WTC11 (cell line): ENCODE measurements around the gene SYCP3. TPM values are rescaled to one million over a fixed set of nuclear protein-coding genes. Genes with fewer than 3 reads are reported as not detected.

Experiments
- ATAC-seq: fragments of 200-7000 bp; cut with Tn5 transposase; 2 replicates; pipeline ENCODE4 v1.10.0; 2021; ENCODE audit warnings: mild to moderate bottlenecking, moderate library complexity
- CTCF ChIA-PET: fragments of 300-600 bp; sonication (Branson Sonifier 250); formaldehyde crosslinking; loops from one replicate; lab custom pipeline; 2021; ENCODE audit warnings: antibody characterized with exemption; lab: Charles Lee
- POLR2A ChIA-PET: fragments of 350-600 bp; sonication (Branson Sonifier 250); formaldehyde crosslinking; loops from one replicate; lab custom pipeline; 2021; ENCODE audit warnings: antibody characterized with exemption; lab: Charles Lee
- DNase-seq: peaks from one replicate; pipeline ENCODE4 v3.0.0; 2021; ENCODE audit warnings: low spot score
- H3K27ac Mint-ChIP-seq: 2 replicates; pipeline ENCODE4 v1.8.0; 2021; ENCODE audit warnings: mixed read lengths
- H3K27me3 Mint-ChIP-seq: 2 replicates; pipeline ENCODE4 v1.8.0; 2021; ENCODE audit warnings: low read depth, mild to moderate bottlenecking, moderate library complexity, mixed read lengths
- H3K36me3 Mint-ChIP-seq: 2 replicates; pipeline ENCODE4 v1.8.0; 2021; ENCODE audit warnings: mixed read lengths
- H3K4me1 Mint-ChIP-seq: 2 replicates; pipeline ENCODE4 v1.8.0; 2022; ENCODE audit warnings: mixed read lengths
- H3K4me3 Mint-ChIP-seq: 2 replicates; pipeline ENCODE4 v1.8.0; 2021; ENCODE audit warnings: mild to moderate bottlenecking, moderate library complexity, mixed read lengths
- H3K9me3 Mint-ChIP-seq: 2 replicates; pipeline ENCODE4 v1.8.0; 2021; ENCODE audit warnings: mixed read lengths
- CREB1 ChIP-seq: sonication (generic); formaldehyde crosslinking; IDR thresholded peaks from 2 replicates; pipeline ENCODE4 v1.8.0; 2023; ENCODE audit warnings: mild to moderate bottlenecking, missing genetic modification reagents
- ELF4 ChIP-seq: sonication (generic); formaldehyde crosslinking; IDR thresholded peaks from 2 replicates; pipeline ENCODE4 v1.8.1; 2022; ENCODE audit warnings: low read depth, mild to moderate bottlenecking, moderate library complexity, missing genetic modification reagents
- ESRRA ChIP-seq: sonication (generic); formaldehyde crosslinking; IDR thresholded peaks from 2 replicates; pipeline ENCODE4 v1.8.1; 2022; ENCODE audit warnings: mild to moderate bottlenecking, missing genetic modification reagents, borderline replicate concordance
- GABPB1 ChIP-seq: sonication (generic); formaldehyde crosslinking; IDR thresholded peaks from 2 replicates; pipeline ENCODE4 v1.8.1; 2023; ENCODE audit warnings: mild to moderate bottlenecking, missing genetic modification reagents
- GTF2I ChIP-seq: fragments of 250-450 bp; sonication (Bioruptor Pico); conservative IDR thresholded peaks from 2 replicates; pipeline ENCODE4 v1.4.0; 2021; ENCODE audit warnings: mild to moderate bottlenecking
- IRF2 ChIP-seq: sonication (generic); formaldehyde crosslinking; IDR thresholded peaks from 2 replicates; pipeline ENCODE4 v1.8.0; 2022; ENCODE audit warnings: low read depth, missing genetic modification reagents, borderline replicate concordance
- KAT7 ChIP-seq: sonication (generic); formaldehyde crosslinking; IDR thresholded peaks from 2 replicates; pipeline ENCODE4 v1.8.1; 2023; ENCODE audit warnings: missing genetic modification reagents, mild to moderate bottlenecking, borderline replicate concordance
- NFYB ChIP-seq: sonication (generic); formaldehyde crosslinking; conservative IDR thresholded peaks from 2 replicates; pipeline ENCODE4 v1.8.0; 2022; ENCODE audit warnings: low read depth, missing genetic modification reagents
- NR1H2 ChIP-seq: sonication (generic); formaldehyde crosslinking; IDR thresholded peaks from 2 replicates; pipeline ENCODE4 v1.9.0; 2021; ENCODE audit warnings: mild to moderate bottlenecking, moderate library complexity, missing genetic modification reagents
- NR2C2 ChIP-seq: sonication (generic); formaldehyde crosslinking; IDR thresholded peaks from 2 replicates; pipeline ENCODE4 v1.8.0; 2022; ENCODE audit warnings: mild to moderate bottlenecking, missing genetic modification reagents
- SMAD4 ChIP-seq: sonication (generic); formaldehyde crosslinking; IDR thresholded peaks from 2 replicates; pipeline ENCODE4 v1.8.0; 2022; ENCODE audit warnings: mild to moderate bottlenecking, missing genetic modification reagents
- SOX15 ChIP-seq: fragments of 250-450 bp; sonication (Bioruptor Pico); IDR thresholded peaks from 2 replicates; pipeline ENCODE4 v1.9.0; 2021; ENCODE audit warnings: mild to moderate bottlenecking
- ZNF423 ChIP-seq: fragments of 250-450 bp; sonication (Bioruptor Pico); IDR thresholded peaks from 2 replicates; pipeline ENCODE4 v2.1.2; 2022; ENCODE audit warnings: mild to moderate bottlenecking, moderate library complexity
- ZNF671 ChIP-seq: fragments of 250-450 bp; sonication (Bioruptor Pico); IDR thresholded peaks from 2 replicates; pipeline ENCODE4 v1.8.0; 2021; ENCODE audit warnings: mild to moderate bottlenecking
- total RNA-seq: library from RNA; stranded (reverse); gene quantifications from 3 replicates; pipeline ENCODE4 v1.2.3, GENCODE V29; 2021
- TF ChIP-seq, protein P1 (sequence below): sonication (generic); formaldehyde crosslinking; conservative IDR thresholded peaks from 2 replicates; pipeline ENCODE4 v1.8.1; 2022; ENCODE audit warnings: mild to moderate bottlenecking, missing genetic modification reagents
- TF ChIP-seq, protein P2 (sequence below): sonication (generic); formaldehyde crosslinking; IDR thresholded peaks from 2 replicates; pipeline ENCODE4 v1.8.0; 2023; ENCODE audit warnings: missing genetic modification reagents
- TF ChIP-seq, protein P3 (sequence below): sonication (generic); formaldehyde crosslinking; IDR thresholded peaks from 2 replicates; pipeline ENCODE4 v1.8.1; 2022; ENCODE audit warnings: low read depth, missing genetic modification reagents, borderline replicate concordance
- TF ChIP-seq, protein P4 (sequence below): sonication (generic); formaldehyde crosslinking; IDR thresholded peaks from 2 replicates; pipeline ENCODE4 v1.8.0; 2022; ENCODE audit warnings: mild to moderate bottlenecking, missing genetic modification reagents
- TF ChIP-seq, protein P5 (sequence below): fragments of 250-450 bp; sonication (Bioruptor Pico); IDR thresholded peaks from 2 replicates; pipeline ENCODE4 v1.9.0; 2021; ENCODE audit warnings: mild to moderate bottlenecking
- TF ChIP-seq, protein P6 (sequence below): sonication (generic); formaldehyde crosslinking; IDR thresholded peaks from 2 replicates; pipeline ENCODE4 v1.8.0; 2022; ENCODE audit warnings: mild to moderate bottlenecking, missing genetic modification reagents
- TF ChIP-seq, protein P7 (sequence below): sonication (generic); formaldehyde crosslinking; IDR thresholded peaks from 2 replicates; pipeline ENCODE4 v1.8.1; 2023; ENCODE audit warnings: mild to moderate bottlenecking, missing genetic modification reagents, moderate library complexity

SYCP3 gene
- total RNA-seq, 1 experiment from 2014 or later = 0.15 TPM

DNA sequence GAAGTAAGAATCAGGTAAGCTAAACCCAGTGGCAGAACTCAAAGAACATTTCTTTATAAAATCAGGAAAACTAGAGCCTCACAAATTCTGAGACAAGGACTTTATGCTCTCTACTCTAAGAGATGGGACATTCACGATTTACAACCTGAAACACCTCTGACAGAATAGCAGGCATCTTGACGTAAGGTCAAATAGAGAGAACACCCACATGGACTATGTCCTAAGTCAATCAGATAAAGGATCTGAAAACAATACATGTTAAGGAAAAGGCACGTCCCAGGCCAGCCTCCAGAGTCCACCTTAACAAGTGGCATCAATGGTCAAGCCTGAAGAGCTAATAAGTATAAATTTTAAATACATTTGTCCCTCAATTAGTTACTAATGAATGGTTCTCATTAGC is 39.9 kb upstream of the SYCP3 start:
- Mint-ChIP-seq H3K4me1 (0 out of 2 replicates have a peak, but pooled peaks cover 3% of the 10 kb centered on the region), H3K4me3 (no peak overlapping the region), H3K27ac (no peak overlapping the region), H3K36me3 (peaks cover 3% of the 10 kb centered on the region), H3K9me3 (no peaks in the 10 kb centered on the region), H3K27me3 (no peaks in the 10 kb centered on the region)
- DNase-seq (no peak), ATAC-seq (no peak)
- POLR2A ChIA-PET = no interaction called here
- no peak for TF ChIP-seq GTF2I (CRISPR knock-in tag)
- TF ChIP-seq, protein P1, sequence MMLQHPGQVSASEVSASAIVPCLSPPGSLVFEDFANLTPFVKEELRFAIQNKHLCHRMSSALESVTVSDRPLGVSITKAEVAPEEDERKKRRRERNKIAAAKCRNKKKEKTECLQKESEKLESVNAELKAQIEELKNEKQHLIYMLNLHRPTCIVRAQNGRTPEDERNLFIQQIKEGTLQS (CRISPR knock-in tag) = no peak
- TF ChIP-seq NFYB (CRISPR knock-in tag) = no peak
- TF ChIP-seq, protein P2, sequence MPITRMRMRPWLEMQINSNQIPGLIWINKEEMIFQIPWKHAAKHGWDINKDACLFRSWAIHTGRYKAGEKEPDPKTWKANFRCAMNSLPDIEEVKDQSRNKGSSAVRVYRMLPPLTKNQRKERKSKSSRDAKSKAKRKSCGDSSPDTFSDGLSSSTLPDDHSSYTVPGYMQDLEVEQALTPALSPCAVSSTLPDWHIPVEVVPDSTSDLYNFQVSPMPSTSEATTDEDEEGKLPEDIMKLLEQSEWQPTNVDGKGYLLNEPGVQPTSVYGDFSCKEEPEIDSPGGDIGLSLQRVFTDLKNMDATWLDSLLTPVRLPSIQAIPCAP (CRISPR knock-in tag) = no peak
- no peak for TF ChIP-seq ZNF671
- no peak for TF ChIP-seq NR2C2 (CRISPR knock-in tag)
- TF ChIP-seq IRF2 (CRISPR knock-in tag) = no peak
- no peak for TF ChIP-seq SMAD4
- CTCF ChIA-PET = interaction anchor here (0.7 to 2.2 kb wide), 4 partner anchors 44 to 61 kb away, joined by 4 to 8 read pairs (median 6); partner anchors contain the start of gene GNPTAB

DNA sequence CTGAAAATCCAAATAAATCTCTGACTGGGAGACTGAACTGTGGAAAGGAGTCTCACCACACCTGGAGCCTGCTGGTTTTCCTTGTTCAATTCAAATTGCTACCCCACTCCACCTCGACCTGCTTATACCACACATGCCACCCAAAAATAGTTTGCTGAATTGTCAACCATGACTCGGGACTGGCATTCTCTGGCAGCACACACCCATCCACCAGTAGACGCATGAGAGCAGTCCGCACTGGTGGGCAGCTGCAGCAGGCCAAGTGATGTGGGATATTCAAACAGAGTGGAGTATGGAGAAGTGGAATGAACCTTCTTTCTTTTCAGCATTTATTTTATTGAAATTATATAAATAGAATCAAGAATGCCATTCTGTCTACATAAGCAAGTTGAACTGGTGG is 38.7 kb upstream of the SYCP3 start:
- H3K27ac Mint-ChIP-seq = no peak overlapping the region
- POLR2A ChIA-PET = no interaction called here
- DNase-seq = no peak
- H3K9me3 Mint-ChIP-seq = no peaks in the 10 kb centered on the region
- CTCF ChIA-PET = no interaction called here
- 0 out of 2 replicates have a peak, but pooled peaks cover 3% of the 10 kb centered on the region for H3K4me1 Mint-ChIP-seq
- TF ChIP-seq, protein P3, sequence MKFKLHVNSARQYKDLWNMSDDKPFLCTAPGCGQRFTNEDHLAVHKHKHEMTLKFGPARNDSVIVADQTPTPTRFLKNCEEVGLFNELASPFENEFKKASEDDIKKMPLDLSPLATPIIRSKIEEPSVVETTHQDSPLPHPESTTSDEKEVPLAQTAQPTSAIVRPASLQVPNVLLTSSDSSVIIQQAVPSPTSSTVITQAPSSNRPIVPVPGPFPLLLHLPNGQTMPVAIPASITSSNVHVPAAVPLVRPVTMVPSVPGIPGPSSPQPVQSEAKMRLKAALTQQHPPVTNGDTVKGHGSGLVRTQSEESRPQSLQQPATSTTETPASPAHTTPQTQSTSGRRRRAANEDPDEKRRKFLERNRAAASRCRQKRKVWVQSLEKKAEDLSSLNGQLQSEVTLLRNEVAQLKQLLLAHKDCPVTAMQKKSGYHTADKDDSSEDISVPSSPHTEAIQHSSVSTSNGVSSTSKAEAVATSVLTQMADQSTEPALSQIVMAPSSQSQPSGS (CRISPR knock-in tag) = no peak
- TF ChIP-seq KAT7 (CRISPR knock-in tag) (no peak), CREB1 (no peak), ZNF671 (no peak), ESRRA (no peak), NR1H2 (CRISPR knock-in tag) (no peak), SOX15 (CRISPR knock-in tag) (no peak), ZNF423 (CRISPR knock-in tag) (no peak), GABPB1 (no peak), ELF4 (CRISPR knock-in tag) (no peak)
- TF ChIP-seq, protein P4, sequence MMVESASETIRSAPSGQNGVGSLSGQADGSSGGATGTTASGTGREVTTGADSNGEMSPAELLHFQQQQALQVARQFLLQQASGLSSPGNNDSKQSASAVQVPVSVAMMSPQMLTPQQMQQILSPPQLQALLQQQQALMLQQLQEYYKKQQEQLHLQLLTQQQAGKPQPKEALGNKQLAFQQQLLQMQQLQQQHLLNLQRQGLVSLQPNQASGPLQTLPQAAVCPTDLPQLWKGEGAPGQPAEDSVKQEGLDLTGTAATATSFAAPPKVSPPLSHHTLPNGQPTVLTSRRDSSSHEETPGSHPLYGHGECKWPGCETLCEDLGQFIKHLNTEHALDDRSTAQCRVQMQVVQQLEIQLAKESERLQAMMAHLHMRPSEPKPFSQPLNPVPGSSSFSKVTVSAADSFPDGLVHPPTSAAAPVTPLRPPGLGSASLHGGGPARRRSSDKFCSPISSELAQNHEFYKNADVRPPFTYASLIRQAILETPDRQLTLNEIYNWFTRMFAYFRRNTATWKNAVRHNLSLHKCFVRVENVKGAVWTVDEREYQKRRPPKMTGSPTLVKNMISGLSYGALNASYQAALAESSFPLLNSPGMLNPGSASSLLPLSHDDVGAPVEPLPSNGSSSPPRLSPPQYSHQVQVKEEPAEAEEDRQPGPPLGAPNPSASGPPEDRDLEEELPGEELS (CRISPR knock-in tag) = no peak
- TF ChIP-seq, protein P5, sequence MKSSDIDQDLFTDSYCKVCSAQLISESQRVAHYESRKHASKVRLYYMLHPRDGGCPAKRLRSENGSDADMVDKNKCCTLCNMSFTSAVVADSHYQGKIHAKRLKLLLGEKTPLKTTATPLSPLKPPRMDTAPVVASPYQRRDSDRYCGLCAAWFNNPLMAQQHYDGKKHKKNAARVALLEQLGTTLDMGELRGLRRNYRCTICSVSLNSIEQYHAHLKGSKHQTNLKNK (CRISPR knock-in tag) = no peak
- TF ChIP-seq, protein P1 (CRISPR knock-in tag) = no peak
- TF ChIP-seq, protein P6, sequence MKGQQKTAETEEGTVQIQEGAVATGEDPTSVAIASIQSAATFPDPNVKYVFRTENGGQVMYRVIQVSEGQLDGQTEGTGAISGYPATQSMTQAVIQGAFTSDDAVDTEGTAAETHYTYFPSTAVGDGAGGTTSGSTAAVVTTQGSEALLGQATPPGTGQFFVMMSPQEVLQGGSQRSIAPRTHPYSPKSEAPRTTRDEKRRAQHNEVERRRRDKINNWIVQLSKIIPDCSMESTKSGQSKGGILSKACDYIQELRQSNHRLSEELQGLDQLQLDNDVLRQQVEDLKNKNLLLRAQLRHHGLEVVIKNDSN (CRISPR knock-in tag) = no peak
- TF ChIP-seq, protein P7, sequence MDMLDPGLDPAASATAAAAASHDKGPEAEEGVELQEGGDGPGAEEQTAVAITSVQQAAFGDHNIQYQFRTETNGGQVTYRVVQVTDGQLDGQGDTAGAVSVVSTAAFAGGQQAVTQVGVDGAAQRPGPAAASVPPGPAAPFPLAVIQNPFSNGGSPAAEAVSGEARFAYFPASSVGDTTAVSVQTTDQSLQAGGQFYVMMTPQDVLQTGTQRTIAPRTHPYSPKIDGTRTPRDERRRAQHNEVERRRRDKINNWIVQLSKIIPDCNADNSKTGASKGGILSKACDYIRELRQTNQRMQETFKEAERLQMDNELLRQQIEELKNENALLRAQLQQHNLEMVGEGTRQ (CRISPR knock-in tag) = no peak
- TF ChIP-seq, all 79 proteins: peak for 0
- no peak for ATAC-seq
- no peak overlapping the region for H3K4me3 Mint-ChIP-seq
- no peaks in the 10 kb centered on the region for H3K27me3 Mint-ChIP-seq
- H3K36me3 Mint-ChIP-seq = peaks cover 3% of the 10 kb centered on the region
